Stimulated activated CD4-positive, alpha-beta T cell treated with anti-CD3 and anti-CD28 coated beads, Interleukin-1b, Interleukin-23, amount 100 ng/mL, for 24 hours (primary cell): ENCODE data around the gene CDAN1.

Experiments used
- DNase-seq, 4 experiments: peaks; one replicate each; pipeline ENCODE4 v3.0.0-alpha.2; 2020; ENCODE audit warnings: low read depth in 4 of 4, low spot score in 1 of 4

Gene CDAN1

DNA sequence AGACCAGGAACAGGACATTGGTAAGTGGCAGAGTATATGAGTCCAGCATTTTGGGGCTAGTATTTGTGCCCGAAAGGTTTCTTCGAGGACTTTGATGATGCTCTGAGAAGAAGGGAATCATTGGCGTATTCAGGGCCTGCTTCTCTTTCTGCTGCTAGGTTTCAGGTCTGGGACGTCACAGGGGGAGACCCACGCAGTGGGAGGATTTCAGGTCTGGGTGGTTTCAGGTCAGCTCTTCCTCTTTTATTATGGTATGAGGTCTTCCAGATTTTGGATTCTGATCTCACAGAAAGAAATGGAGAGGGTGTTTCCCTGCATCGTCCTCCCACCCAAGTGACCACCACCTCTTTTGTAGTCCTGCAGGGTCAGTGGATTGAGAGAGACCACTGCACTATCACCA, 62.5 kb downstream of the CDAN1 start:
- DNase-seq, result no peak
